ENCODE data around the gene RFWD3. TPM values are rescaled to one million over a fixed set of nuclear protein-coding genes. Genes with fewer than 3 reads are reported as not detected.
A peak's percentile ranks its signal among the peaks of the same experiment; 100 is the strongest.

Gene RFWD3
- total RNA-seq, 1 experiment from 2014 or later: 37.5 TPM

- DNase-seq (ENCODE audit: low read depth): no peak
Observed at GRCh38 chr16:74661064-74661463, 5.6 kb downstream of the RFWD3 start.

GRCh38 chr16:74660383-74660782 is 6.3 kb downstream of the RFWD3 start:
- no peak for DNase-seq (ENCODE audit: low read depth)

GRCh38 chr16:74659041-74659440 is 7.6 kb downstream of the RFWD3 start:
- DNase-seq (ENCODE audit: low read depth): no peak

- DNase-seq (ENCODE audit: low read depth): no peak
Observed at GRCh38 chr16:74657870-74658642, 8.6 kb downstream of the RFWD3 start.

GRCh38 chr16:74654536-74655050 is 12.1 kb downstream of the RFWD3 start:
- no peak for DNase-seq (ENCODE audit: low read depth)

DNA sequence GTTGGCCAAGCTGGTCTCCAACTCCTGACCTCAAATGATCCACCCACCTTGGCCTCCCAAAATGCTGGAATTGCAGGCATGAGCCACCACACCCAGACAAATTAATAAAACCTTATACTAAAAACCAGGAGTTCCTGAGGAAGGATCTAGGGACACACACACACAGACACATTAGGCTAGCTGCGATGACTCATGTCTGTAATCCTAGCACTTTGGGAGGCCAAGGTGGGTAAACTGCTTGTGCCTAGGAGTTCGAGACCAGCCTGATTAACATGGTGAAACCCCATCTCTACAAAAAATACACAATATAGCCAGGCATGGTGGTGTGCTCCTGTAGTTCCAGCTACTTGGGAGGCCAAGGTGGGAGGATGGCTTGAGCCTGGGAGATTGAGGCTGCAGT is 13.8 kb downstream of the RFWD3 start:
- DNase-seq (ENCODE audit: low read depth): peak; percentile 25

- DNase-seq (ENCODE audit: low read depth): no peak
Observed at GRCh38 chr16:74652249-74652648, 14.4 kb downstream of the RFWD3 start.

DNA sequence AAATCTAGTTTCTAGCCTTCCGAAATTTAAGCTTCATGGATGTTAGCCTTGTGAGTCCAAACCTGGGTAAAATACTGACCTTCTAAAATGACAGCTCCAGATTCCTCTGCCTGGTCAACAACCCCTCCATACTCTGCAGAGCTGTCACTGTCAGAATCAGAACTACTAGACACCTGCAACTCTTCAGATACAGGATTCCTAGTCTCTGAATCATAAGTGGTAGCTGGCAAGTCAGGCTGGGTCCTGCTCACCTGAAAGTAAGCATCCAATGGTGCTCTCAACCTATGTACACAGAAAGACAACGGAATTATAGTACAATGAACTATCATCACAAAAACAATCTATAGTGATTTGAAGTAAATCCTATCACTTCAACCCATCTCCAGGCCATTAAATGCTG is 14.8 kb downstream of the RFWD3 start:
- DNase-seq (ENCODE audit: low read depth): no peak

GRCh38 chr16:74650966-74651567 is 15.6 kb downstream of the RFWD3 start:
- DNase-seq (ENCODE audit: low read depth): peak; percentile 7

GRCh38 chr16:74649839-74650504 is 16.7 kb downstream of the RFWD3 start:
- no peak for DNase-seq (ENCODE audit: low read depth)

DNA sequence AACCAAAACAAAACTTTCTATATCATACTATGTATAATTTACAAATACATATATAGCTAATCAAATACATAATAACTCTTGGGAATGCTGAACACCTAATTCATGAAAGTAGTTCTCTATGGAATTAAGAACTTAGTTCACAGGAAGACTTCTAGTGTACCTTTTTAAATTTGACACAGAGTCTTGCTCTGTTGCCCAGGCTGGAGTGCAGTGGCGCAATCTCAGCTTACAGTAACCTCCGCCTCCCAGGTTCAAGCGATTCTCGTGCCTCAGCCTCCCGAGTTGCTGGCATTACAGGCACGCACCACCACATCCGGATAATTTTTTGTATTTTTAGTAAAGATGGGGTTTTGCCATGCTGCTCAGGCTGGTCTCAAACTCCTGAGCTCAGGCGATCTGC is 24.7 kb downstream of the RFWD3 start:
- DNase-seq (ENCODE audit: low read depth): no peak

- DNase-seq (ENCODE audit: low read depth): no peak
Observed at GRCh38 chr16:74637742-74638453, 28.8 kb downstream of the RFWD3 start.

GRCh38 chr16:74635303-74635702 is 31.4 kb downstream of the RFWD3 start:
- no peak for DNase-seq (ENCODE audit: low read depth)

DNA sequence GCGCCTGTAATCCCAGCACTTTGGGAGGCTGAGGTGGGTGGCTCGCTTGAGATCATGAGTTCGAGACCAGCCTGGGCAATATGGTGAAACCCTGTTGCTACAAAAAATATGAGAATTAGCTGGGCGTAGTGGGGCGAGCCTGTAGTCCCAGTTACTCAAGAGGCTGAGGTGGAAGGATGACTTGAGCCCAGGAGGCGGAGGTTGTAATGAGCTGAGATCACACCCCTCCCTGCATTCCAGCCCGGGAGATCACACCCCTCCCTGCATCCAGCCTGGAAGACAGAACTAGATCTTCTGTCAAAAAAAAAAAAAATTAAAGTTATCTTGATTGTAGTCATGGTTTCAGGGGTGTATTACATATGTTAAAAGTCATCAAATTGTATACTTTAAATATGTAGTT is 33.0 kb downstream of the RFWD3 start:
- DNase-seq (ENCODE audit: low read depth): no peak

DNA sequence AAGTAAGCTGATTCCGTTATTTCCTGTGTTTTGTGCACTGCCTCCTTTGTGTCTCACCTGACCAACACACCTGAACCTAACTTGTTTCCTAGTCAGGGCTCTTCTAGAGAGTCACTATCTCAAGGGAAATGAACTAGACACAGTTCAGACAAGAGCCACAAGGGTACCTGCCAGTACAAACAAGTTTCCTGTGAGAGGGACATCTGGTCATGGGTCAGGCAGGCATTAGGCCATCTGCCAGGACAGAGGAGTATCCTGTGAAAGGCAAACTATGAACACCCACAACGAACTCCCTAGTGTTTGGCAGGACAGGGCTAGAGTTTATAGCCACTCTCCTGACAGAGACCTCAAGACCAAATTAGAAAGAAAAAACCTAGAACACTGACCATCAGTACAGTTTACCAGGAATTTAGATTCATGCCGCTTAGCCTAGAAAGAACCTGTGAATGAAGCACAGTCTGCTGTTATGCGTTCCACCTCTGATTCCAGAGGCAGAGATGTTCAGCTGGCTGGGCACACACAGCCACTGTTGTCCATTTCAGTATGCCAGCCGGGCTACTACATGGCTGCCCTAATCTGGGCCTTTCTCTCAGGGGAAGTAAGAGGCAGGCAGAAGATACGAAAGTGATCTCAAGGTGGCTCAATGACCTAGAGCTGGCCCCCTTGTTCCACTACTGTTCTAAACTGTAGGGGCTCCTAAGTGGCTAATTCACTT is 39.0 kb downstream of the RFWD3 start:
- peak; percentile 9 for DNase-seq (ENCODE audit: low read depth)

DNA sequence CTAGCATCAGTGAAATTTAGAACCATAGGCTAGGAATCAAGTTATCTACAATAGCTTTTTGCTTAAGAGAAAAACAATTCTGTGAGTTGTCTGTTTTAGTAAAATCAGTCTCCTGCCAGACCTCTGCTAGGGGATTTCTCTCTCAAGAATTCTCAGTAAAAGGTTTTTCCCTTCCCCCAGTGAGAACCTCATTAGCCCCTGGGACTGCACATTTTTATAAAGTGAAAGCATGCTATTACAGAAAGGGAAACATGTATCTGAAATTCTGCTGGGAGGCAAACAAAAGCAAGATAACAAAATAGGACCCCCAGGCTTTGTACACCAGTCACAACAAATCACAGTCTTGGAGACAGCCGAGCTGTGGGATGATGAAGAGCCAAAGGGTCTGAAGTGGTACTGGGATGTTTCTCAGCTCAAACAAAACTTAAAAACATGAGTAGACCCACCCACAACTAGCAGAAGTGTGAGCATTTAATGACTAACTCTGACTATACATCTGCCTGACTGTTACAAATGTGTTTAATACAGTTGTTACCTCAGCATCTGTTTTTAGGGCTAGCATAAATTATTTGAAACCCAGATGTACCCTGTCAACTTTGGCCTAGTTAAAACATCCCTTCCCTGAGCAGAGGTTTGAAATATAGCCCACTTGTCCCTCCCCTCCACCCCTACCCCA is 39.8 kb downstream of the RFWD3 start:
- no peak for DNase-seq (ENCODE audit: low read depth)

DNA sequence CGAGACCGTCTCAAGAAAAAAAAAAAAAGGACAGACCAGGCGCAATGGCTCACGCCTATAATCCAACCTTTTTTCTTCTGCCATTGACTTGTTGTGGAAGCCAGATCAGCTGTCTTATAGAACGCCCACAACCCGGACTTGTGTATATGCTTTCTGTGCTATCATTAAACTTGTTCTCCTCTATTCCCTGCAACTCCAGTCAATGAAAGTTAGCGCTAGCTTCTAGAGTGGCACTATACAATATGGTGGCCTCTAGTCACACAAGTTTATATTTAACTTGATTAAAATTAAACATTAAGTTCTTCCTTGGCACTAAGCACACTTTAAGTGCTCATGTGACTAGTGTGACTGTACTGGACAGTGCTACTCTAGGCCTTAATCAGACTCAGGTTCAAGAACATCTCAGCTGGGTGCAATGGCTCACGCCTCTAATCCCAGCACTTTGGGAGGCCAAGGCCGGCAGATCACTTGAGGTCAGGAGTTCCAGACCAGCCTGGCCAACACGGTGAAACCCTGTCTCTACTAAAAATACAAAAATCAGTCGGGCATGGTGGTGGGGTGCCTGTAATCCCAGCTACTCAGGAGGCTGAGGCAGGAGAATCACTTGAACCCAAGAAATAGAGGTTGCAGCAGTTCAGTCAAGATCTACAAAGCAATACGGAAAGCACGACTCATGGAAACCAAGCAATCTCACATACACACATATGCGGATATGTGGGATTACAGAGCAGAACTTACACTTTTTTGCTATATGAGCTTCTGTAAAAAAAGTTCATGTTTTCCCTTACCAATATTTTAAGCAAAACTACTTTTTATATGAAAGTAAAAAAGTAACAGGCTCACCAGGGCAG is 41.0 kb downstream of the RFWD3 start:
- DNase-seq (ENCODE audit: low read depth): no peak

GRCh38 chr16:74623839-74624235 is 42.8 kb downstream of the RFWD3 start:
- no peak for DNase-seq (ENCODE audit: low read depth)

GRCh38 chr16:74623214-74623838 is 43.4 kb downstream of the RFWD3 start:
- peak; percentile 45 for DNase-seq (ENCODE audit: low read depth)
